Upper lobe of left lung (tissue), 6 donors: ENCODE results near the gene OTUB1. TPM values are rescaled to one million over a fixed set of nuclear protein-coding genes. Genes with fewer than 3 reads are reported as not detected.

Source experiments
- ATAC-seq, 2 donors: fragments of 200-7000 bp; cut with Tn5 transposase; one replicate each; pipeline ENCODE4 v1.9.1; 2022; ENCODE audit warnings: mild to moderate bottlenecking in 2 of 2, moderate library complexity in 2 of 2; ENCODE audit not compliant: low FRiP score in 2 of 2
- DNase-seq, 2 donors: peaks; one replicate each; pipeline ENCODE4 v3.0.0-alpha.2; 2019 to 2020
- H3K27ac ChIP-seq, 4 donors: fragments of 200-600 bp; sonication (generic); one replicate each; pipeline ENCODE4 v1.5.1; 2016 to 2019
- H3K27me3 ChIP-seq, 4 donors: fragments of 200-600 bp; sonication (generic); one replicate each; pipeline ENCODE4 v1.5.1; 2017 to 2019
- H3K36me3 ChIP-seq, 4 donors: fragments of 200-600 bp; sonication (generic); one replicate each; pipeline ENCODE4 v1.5.1; 2016 to 2019
- H3K4me1 ChIP-seq, 4 donors: fragments of 200-600 bp; sonication (generic); one replicate each; pipeline ENCODE4 v1.5.1; 2018 to 2019
- H3K4me3 ChIP-seq, 4 donors: fragments of 200-600 bp; sonication (generic); one replicate each; pipeline ENCODE4 v1.5.1; 2017 to 2019; ENCODE audit warnings: mild to moderate bottlenecking in 2 of 4, moderate library complexity in 1 of 4
- H3K9me3 ChIP-seq, 4 donors: fragments of 200-600 bp; sonication (generic); one replicate each; pipeline ENCODE4 v1.5.1; 2018 to 2019
- CTCF ChIP-seq, 6 experiments: fragments of 450-650 bp in 4 of 6; fragments of 200-600 bp in 2 of 6; sonication (generic) in 2 of 6; IDR thresholded peaks; one replicate each; pipeline ENCODE4 v1.5.1; 2016 to 2019; ENCODE audit warnings: antibody characterized with exemption in 6 of 6
- EP300 ChIP-seq, 4 donors: sonication (generic); formaldehyde crosslinking; IDR thresholded peaks; one replicate each; pipeline ENCODE4 v1.5.1; 2017; ENCODE audit warnings: antibody characterized with exemption in 4 of 4, control low read depth in 2 of 4
- POLR2A ChIP-seq, 4 donors: fragments of 450-650 bp; IDR thresholded peaks; one replicate each; pipeline ENCODE4 v1.5.1; 2016 to 2017; ENCODE audit warnings: antibody characterized with exemption in 4 of 4, mild to moderate bottlenecking in 2 of 4
- POLR2AphosphoS5 ChIP-seq, 2 donors: sonication (generic); formaldehyde crosslinking; IDR thresholded peaks; one replicate each; pipeline ENCODE4 v1.5.1; 2017; ENCODE audit warnings: antibody characterized with exemption in 2 of 2
- WGBS, 2 donors: methylation state at CpG; one replicate each; pipeline ENCODE4 v1.1.5; 2017 to 2018; 5-methylcytosine and 5-hydroxymethylcytosine counted together
- total RNA-seq, 6 donors: library from RNA; depleted of rRNA in 4 of 6; stranded (reverse); fragments of >200 nt in 4 of 6; gene quantifications; one replicate each; pipeline versions ENCODE4 v1.1.0 to v1.2.1, GENCODE V29; 2016 to 2021
- donor health status: DM: no; HTN: no; CAD: no; lungs with moderate emphysema.
- donor health status: DM: no; HTN: yes; CAD: no; lungs with severe emphysema.

The OTUB1 gene
- total RNA-seq, 6 donors from 2014 or later, result 58.6 to 95.3 (median 72.5) TPM

GRCh38 chr11:63978551-63979239 is 7.5 kb upstream of the OTUB1 start:
- H3K27ac ChIP-seq, result no peak overlapping the region
- H3K4me3 ChIP-seq, result no peak overlapping the region
- H3K36me3 ChIP-seq, result peaks cover 0 to 22% (median 1%) of the 10 kb centered on the region in 4 donors
- H3K27me3 ChIP-seq, result no peaks in the 10 kb centered on the region
- TF ChIP-seq POLR2AphosphoS5 (IDR thresholded peaks at IDR 0.05), result no peak
- TF ChIP-seq EP300 (IDR thresholded peaks at IDR 0.05), result no peak
- no peak for TF ChIP-seq CTCF (IDR thresholded peaks at IDR 0.05)
- no peak for TF ChIP-seq POLR2A (IDR thresholded peaks at IDR 0.05)
- no peak for DNase-seq
- H3K4me1 ChIP-seq, result peaks cover 15 to 28% (median 19%) of the 10 kb centered on the region in 4 donors
- ATAC-seq, result no peak
- WGBS, 2 donors, result 75 to 86% methylated on average over 9 to 10 of the region's 10 CpGs
- H3K9me3 ChIP-seq, result no peaks in the 10 kb centered on the region

GRCh38 chr11:63979426-63979825 is 6.8 kb upstream of the OTUB1 start:
- Histone ChIP-seq H3K27me3 (no peaks in the 10 kb centered on the region), H3K9me3 (no peaks in the 10 kb centered on the region), H3K27ac (no peak overlapping the region), H3K4me3 (no peak overlapping the region), H3K36me3 (peaks cover 0 to 22% (median 1%) of the 10 kb centered on the region in 4 donors), H3K4me1 (peaks cover 15 to 23% (median 17%) of the 10 kb centered on the region in 4 donors)
- no peak for ATAC-seq
- 92 to 93% methylated on average over 3 to 5 of the region's 5 CpGs for WGBS, 2 donors
- no peak for DNase-seq
- TF ChIP-seq POLR2A (IDR thresholded peaks at IDR 0.05) (no peak), EP300 (IDR thresholded peaks at IDR 0.05) (no peak), CTCF (IDR thresholded peaks at IDR 0.05) (no peak), POLR2AphosphoS5 (IDR thresholded peaks at IDR 0.05) (no peak)

- TF ChIP-seq POLR2A (IDR thresholded peaks at IDR 0.05) (no peak), CTCF (IDR thresholded peaks at IDR 0.05) (no peak), EP300 (IDR thresholded peaks at IDR 0.05) (no peak), POLR2AphosphoS5 (IDR thresholded peaks at IDR 0.05) (no peak)
- Histone ChIP-seq H3K36me3 (peaks cover 0 to 26% (median 19%) of the 10 kb centered on the region in 4 donors), H3K27ac (peak overlapping the region; percentile 88 to 94 (median 92)), H3K4me3 (peak overlapping the region; percentile 71 to 100 (median 92)), H3K27me3 (no peaks in the 10 kb centered on the region), H3K4me1 (peaks cover 18 to 27% (median 20%) of the 10 kb centered on the region in 4 donors), H3K9me3 (no peaks in the 10 kb centered on the region)
- ATAC-seq (peak; percentile 60 to 66), DNase-seq (peak; percentile 61 to 92)
- WGBS, 2 donors, result 0 to 2% methylated on average over 12 to 18 of the region's 18 CpGs
Measured at GRCh38 chr11:63985812-63986155, 454 bp upstream of the OTUB1 start.

GRCh38 chr11:63986932-63987513 is 785 bp downstream of the OTUB1 start:
- H3K36me3 ChIP-seq, result peaks cover 0 to 37% (median 29%) of the 10 kb centered on the region in 4 donors
- TF ChIP-seq POLR2A (IDR thresholded peaks at IDR 0.05) (no peak), POLR2AphosphoS5 (IDR thresholded peaks at IDR 0.05) (no peak), EP300 (IDR thresholded peaks at IDR 0.05) (no peak), CTCF (IDR thresholded peaks at IDR 0.05) (no peak)
- peaks cover 18 to 27% (median 20%) of the 10 kb centered on the region in 4 donors for H3K4me1 ChIP-seq
- DNase-seq (no peak), ATAC-seq (no peak)
- no peaks in the 10 kb centered on the region for H3K9me3 ChIP-seq
- peak overlapping the region; percentile 71 to 100 (median 92) for H3K4me3 ChIP-seq
- peak overlapping the region; percentile 88 to 94 (median 92) for H3K27ac ChIP-seq
- no peaks in the 10 kb centered on the region for H3K27me3 ChIP-seq
- WGBS, 2 donors, result 33 to 58% methylated on average over 7 to 18 of the region's 25 CpGs
